ENCODE results near the gene PROX1.

Gene PROX1

GRCh38 chr1:214028649-214029406 lies 41.1 kb downstream of the PROX1 start:
- Histone ChIP-seq H3K4me2 (ENCODE audit: low read length) (no peak overlapping the region), H3K79me1 (ENCODE audit: low read length) (no peaks in the 10 kb centered on the region), H2AK5ac (ENCODE audit: low read length) (no peak overlapping the region), H3K23ac (ENCODE audit: low read length) (no peak overlapping the region), H4K8ac (ENCODE audit: low read depth, low read length) (no peak overlapping the region), H3K9ac (ENCODE audit: low read length) (no peak overlapping the region), H2BK15ac (replicated peaks; ENCODE audit: low read depth) (no peak overlapping the region), H2BK5ac (ENCODE audit: low read length) (no peak overlapping the region), H3K27me3 (ENCODE audit: insufficient read depth, low read length, poor library complexity) (no peaks in the 10 kb centered on the region), H3K4me3 (ENCODE audit: low read length) (no peak overlapping the region), H4K5ac (ENCODE audit: low read length) (no peak overlapping the region), H3K4me1 (ENCODE audit: control insufficient read depth, low read depth, low read length) (peaks cover 5% of the 10 kb centered on the region), H3K18ac (ENCODE audit: low read length) (no peak overlapping the region), H2BK120ac (ENCODE audit: low read depth, low read length) (no peak overlapping the region), H3K4ac (ENCODE audit: low read depth, low read length) (no peak overlapping the region), H3K27ac (ENCODE audit: low read depth, low read length) (no peak overlapping the region), H3K56ac (ENCODE audit: low read length) (no peak overlapping the region), H3K36me3 (ENCODE audit: control insufficient read depth, insufficient read depth, low read length) (no peaks in the 10 kb centered on the region), H3K79me2 (ENCODE audit: control insufficient read depth, insufficient read depth, low read length) (no peaks in the 10 kb centered on the region)
- DNase-seq = no peak
- WGBS (ENCODE audit: extremely low coverage, insufficient coverage, low lambda C conversion rate) = no CpG with 5 or more reads among the region's 9 CpGs

- Histone ChIP-seq H4K8ac (ENCODE audit: low read depth, low read length) (no peak overlapping the region), H3K36me3 (ENCODE audit: control insufficient read depth, insufficient read depth, low read length) (no peaks in the 10 kb centered on the region), H3K4me3 (ENCODE audit: low read length) (no peak overlapping the region), H2BK120ac (ENCODE audit: low read depth, low read length) (no peak overlapping the region), H3K4me2 (ENCODE audit: low read length) (no peak overlapping the region), H3K4ac (ENCODE audit: low read depth, low read length) (no peak overlapping the region), H3K79me2 (ENCODE audit: control insufficient read depth, insufficient read depth, low read length) (no peaks in the 10 kb centered on the region), H3K56ac (ENCODE audit: low read length) (no peak overlapping the region), H3K27ac (ENCODE audit: low read depth, low read length) (no peak overlapping the region), H4K5ac (ENCODE audit: low read length) (no peak overlapping the region), H2AK5ac (ENCODE audit: low read length) (no peak overlapping the region), H2BK15ac (replicated peaks; ENCODE audit: low read depth) (no peak overlapping the region), H3K18ac (ENCODE audit: low read length) (no peak overlapping the region), H3K79me1 (ENCODE audit: low read length) (no peaks in the 10 kb centered on the region), H3K9ac (ENCODE audit: low read length) (no peak overlapping the region), H3K23ac (ENCODE audit: low read length) (no peak overlapping the region), H2BK5ac (ENCODE audit: low read length) (no peak overlapping the region), H3K27me3 (ENCODE audit: insufficient read depth, low read length, poor library complexity) (no peaks in the 10 kb centered on the region), H3K4me1 (ENCODE audit: control insufficient read depth, low read depth, low read length) (peaks cover 5% of the 10 kb centered on the region)
- peak; percentile 73 for DNase-seq
- WGBS (ENCODE audit: extremely low coverage, insufficient coverage, low lambda C conversion rate) = no CpG with 5 or more reads among the region's 6 CpGs
These were observed 42.0 kb downstream of the PROX1 start for GRCh38 chr1:214029796-214030195.

GRCh38 chr1:214031267-214031650 lies 43.5 kb downstream of the PROX1 start:
- Histone ChIP-seq H3K4ac (ENCODE audit: low read depth, low read length) (no peak overlapping the region), H3K23ac (ENCODE audit: low read length) (no peak overlapping the region), H3K79me2 (ENCODE audit: control insufficient read depth, insufficient read depth, low read length) (no peaks in the 10 kb centered on the region), H3K18ac (ENCODE audit: low read length) (no peak overlapping the region), H4K8ac (ENCODE audit: low read depth, low read length) (no peak overlapping the region), H3K4me1 (ENCODE audit: control insufficient read depth, low read depth, low read length) (peaks cover 5% of the 10 kb centered on the region), H3K27ac (ENCODE audit: low read depth, low read length) (no peak overlapping the region), H2BK5ac (ENCODE audit: low read length) (no peak overlapping the region), H2BK120ac (ENCODE audit: low read depth, low read length) (no peak overlapping the region), H3K4me3 (ENCODE audit: low read length) (no peak overlapping the region), H4K5ac (ENCODE audit: low read length) (no peak overlapping the region), H3K9ac (ENCODE audit: low read length) (no peak overlapping the region), H3K36me3 (ENCODE audit: control insufficient read depth, insufficient read depth, low read length) (no peaks in the 10 kb centered on the region), H3K56ac (ENCODE audit: low read length) (no peak overlapping the region), H2AK5ac (ENCODE audit: low read length) (no peak overlapping the region), H3K79me1 (ENCODE audit: low read length) (no peaks in the 10 kb centered on the region), H2BK15ac (replicated peaks; ENCODE audit: low read depth) (no peak overlapping the region), H3K27me3 (ENCODE audit: insufficient read depth, low read length, poor library complexity) (no peaks in the 10 kb centered on the region), H3K4me2 (ENCODE audit: low read length) (no peak overlapping the region)
- no CpG with 5 or more reads among the region's 5 CpGs for WGBS (ENCODE audit: extremely low coverage, insufficient coverage, low lambda C conversion rate)
- DNase-seq = peak; percentile 78

GRCh38 chr1:214037468-214037867 lies 49.7 kb downstream of the PROX1 start:
- H3K27ac ChIP-seq (ENCODE audit: low read depth, low read length) = no peak overlapping the region
- H3K4me3 ChIP-seq (ENCODE audit: low read length) = no peak overlapping the region
- H2AK5ac ChIP-seq (ENCODE audit: low read length) = no peak overlapping the region
- H2BK5ac ChIP-seq (ENCODE audit: low read length) = no peak overlapping the region
- H3K4ac ChIP-seq (ENCODE audit: low read depth, low read length) = no peak overlapping the region
- H3K18ac ChIP-seq (ENCODE audit: low read length) = no peak overlapping the region
- H4K8ac ChIP-seq (ENCODE audit: low read depth, low read length) = no peak overlapping the region
- no peak for DNase-seq
- H3K4me1 ChIP-seq (ENCODE audit: control insufficient read depth, low read depth, low read length) = no peaks in the 10 kb centered on the region
- no peak overlapping the region for H3K23ac ChIP-seq (ENCODE audit: low read length)
- no peak overlapping the region for H3K4me2 ChIP-seq (ENCODE audit: low read length)
- H2BK120ac ChIP-seq (ENCODE audit: low read depth, low read length) = no peak overlapping the region
- no peak overlapping the region for H4K5ac ChIP-seq (ENCODE audit: low read length)
- H3K56ac ChIP-seq (ENCODE audit: low read length) = no peak overlapping the region
- WGBS (ENCODE audit: extremely low coverage, insufficient coverage, low lambda C conversion rate) = no CpG with 5 or more reads among the region's 8 CpGs
- no peaks in the 10 kb centered on the region for H3K36me3 ChIP-seq (ENCODE audit: control insufficient read depth, insufficient read depth, low read length)
- no peaks in the 10 kb centered on the region for H3K79me1 ChIP-seq (ENCODE audit: low read length)
- H2BK15ac ChIP-seq (replicated peaks; ENCODE audit: low read depth) = no peak overlapping the region
- no peaks in the 10 kb centered on the region for H3K27me3 ChIP-seq (ENCODE audit: insufficient read depth, low read length, poor library complexity)
- H3K9ac ChIP-seq (ENCODE audit: low read length) = no peak overlapping the region
- H3K79me2 ChIP-seq (ENCODE audit: control insufficient read depth, insufficient read depth, low read length) = no peaks in the 10 kb centered on the region

- Histone ChIP-seq H3K79me1 (ENCODE audit: low read length) (no peaks in the 10 kb centered on the region), H3K9ac (ENCODE audit: low read length) (no peak overlapping the region), H2BK15ac (replicated peaks; ENCODE audit: low read depth) (no peak overlapping the region), H3K23ac (ENCODE audit: low read length) (no peak overlapping the region), H3K27ac (ENCODE audit: low read depth, low read length) (no peak overlapping the region), H3K4me1 (ENCODE audit: control insufficient read depth, low read depth, low read length) (no peaks in the 10 kb centered on the region), H3K4me3 (ENCODE audit: low read length) (no peak overlapping the region), H3K4me2 (ENCODE audit: low read length) (no peak overlapping the region), H3K36me3 (ENCODE audit: control insufficient read depth, insufficient read depth, low read length) (no peaks in the 10 kb centered on the region), H2AK5ac (ENCODE audit: low read length) (no peak overlapping the region), H4K8ac (ENCODE audit: low read depth, low read length) (no peak overlapping the region), H3K18ac (ENCODE audit: low read length) (no peak overlapping the region), H2BK120ac (ENCODE audit: low read depth, low read length) (no peak overlapping the region), H3K27me3 (ENCODE audit: insufficient read depth, low read length, poor library complexity) (no peaks in the 10 kb centered on the region), H2BK5ac (ENCODE audit: low read length) (no peak overlapping the region), H3K79me2 (ENCODE audit: control insufficient read depth, insufficient read depth, low read length) (no peaks in the 10 kb centered on the region), H3K4ac (ENCODE audit: low read depth, low read length) (no peak overlapping the region), H4K5ac (ENCODE audit: low read length) (no peak overlapping the region), H3K56ac (ENCODE audit: low read length) (no peak overlapping the region)
- no peak for DNase-seq
- no CpG with 5 or more reads among the region's 4 CpGs for WGBS (ENCODE audit: extremely low coverage, insufficient coverage, low lambda C conversion rate)
These were observed 51.7 kb downstream of the PROX1 start for GRCh38 chr1:214039394-214040018.
